Stimulated activated CD8-positive, alpha-beta memory T cell treated with anti-CD3 and anti-CD28 coated beads, Interleukin-12 subunit alpha, Interleukin-12 subunit beta, amount 100 ng/mL, for 24 hours (primary cell): ENCODE data around the gene PTPRD.

Source experiments
- DNase-seq: peaks from one replicate; pipeline ENCODE4 v3.0.0-alpha.2; 2020; ENCODE audit errors: extremely low read depth

The PTPRD gene

DNA sequence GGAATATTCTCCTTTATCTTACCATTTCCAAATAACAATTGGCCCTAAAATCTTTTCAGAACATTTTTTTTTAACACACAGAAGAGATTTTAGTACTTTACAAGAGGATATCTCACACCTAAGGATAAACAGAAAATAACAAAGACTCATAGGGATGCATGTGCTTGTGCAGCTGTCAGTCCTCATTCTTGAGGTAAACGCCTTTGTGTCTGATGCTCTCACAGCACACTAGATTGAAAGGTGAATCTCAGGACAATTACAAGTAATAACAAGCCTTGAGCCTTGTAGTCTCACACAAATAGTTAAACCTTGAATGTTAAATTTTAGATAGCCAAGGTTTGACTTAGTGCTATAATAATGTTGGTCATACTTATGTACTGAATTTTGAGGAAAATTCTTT is 439.2 kb downstream of the PTPRD start:
- DNase-seq, result no peak

DNA sequence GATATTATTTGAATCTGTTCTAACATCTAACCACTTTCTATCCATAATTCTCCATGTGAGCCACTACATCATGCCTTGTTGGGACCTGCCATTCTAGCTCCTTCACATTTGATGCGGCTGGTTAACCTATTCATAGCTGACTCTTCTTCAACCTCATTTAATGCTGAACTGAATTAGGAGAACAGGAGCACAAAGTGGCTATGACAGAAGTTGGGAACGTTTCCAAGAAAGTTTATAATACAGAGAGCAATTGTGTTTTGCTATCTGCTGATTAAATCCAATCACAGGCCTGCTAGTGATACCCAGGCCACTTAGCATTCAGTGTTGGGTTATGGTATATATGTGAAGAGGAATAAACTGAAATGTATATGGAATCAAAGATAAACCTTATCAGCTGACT is 440.3 kb downstream of the PTPRD start:
- DNase-seq, result no peak

DNA sequence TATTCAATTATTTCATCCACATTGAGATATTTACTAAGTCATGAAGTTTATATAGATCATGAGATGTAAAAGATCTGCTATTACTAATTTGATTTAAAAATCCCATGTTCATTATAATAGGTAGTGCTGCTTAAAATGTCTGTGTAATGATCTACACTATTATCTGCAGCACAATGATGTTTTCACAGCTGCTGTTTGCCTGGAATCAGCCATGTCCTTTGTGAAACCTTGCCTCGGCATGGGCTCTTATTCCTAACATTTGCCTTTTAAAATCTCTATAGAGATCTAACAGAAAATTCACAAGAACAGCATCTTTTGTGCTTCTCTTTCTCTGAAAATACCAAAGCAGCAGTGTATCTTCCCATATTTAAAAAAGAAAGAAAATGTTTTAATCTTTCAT is 444.6 kb downstream of the PTPRD start:
- no peak for DNase-seq

DNA sequence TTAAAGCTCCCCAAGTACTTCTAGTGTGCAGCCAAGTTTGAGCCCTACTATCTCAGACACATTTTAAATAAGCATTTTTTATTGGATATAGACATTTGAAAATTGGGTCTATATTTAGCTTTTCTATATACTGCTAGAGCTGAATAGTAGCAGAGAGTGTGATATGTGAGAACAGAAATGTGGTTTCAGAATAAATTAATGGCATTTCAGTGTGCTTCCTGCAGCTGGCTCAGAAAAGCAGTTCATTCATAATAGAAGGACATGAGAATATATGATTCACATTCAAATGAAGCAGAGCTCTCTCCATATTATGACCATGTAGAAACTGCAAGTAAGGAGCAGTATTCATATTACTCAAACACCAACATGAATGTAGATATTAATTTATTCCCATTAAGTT is 464.0 kb downstream of the PTPRD start:
- no peak for DNase-seq

DNA sequence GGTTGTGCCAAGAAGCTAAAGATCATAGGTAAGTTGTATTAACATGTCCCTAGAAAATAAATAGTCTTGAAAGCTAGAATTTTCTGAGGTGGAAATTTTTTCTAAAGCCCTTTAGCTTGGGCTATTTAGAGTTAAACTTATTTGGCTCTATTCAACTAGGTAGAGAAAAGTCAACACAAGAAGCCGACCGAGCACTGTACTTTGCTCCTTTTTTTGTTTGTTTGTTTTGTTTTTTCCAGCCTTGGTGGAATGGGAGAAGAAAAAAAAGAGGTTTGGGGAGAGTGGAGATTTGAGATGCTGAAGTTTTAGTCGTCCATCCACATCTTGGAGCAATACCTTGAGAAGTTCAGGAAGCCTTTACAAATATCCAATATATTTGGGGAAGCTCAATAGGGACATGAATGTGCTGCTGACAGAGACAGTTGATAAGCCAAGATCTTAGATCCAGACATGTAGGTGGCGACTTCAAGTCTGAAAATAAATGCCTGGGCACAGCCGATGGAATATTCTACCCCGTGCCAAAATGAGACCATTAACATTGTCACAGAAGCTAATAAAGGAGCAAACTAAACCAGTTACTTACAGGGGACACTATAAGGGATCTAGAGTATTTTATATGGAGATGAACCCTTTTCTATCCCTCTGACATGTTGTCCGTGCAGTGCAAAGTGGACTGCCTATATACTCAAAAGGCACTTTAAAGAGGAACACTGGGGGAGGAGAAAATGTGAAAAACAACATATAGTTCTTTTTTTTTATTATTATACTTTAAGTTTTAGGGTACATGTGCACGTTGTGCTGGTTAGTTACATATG is 466.1 kb downstream of the PTPRD start:
- DNase-seq, result no peak

DNA sequence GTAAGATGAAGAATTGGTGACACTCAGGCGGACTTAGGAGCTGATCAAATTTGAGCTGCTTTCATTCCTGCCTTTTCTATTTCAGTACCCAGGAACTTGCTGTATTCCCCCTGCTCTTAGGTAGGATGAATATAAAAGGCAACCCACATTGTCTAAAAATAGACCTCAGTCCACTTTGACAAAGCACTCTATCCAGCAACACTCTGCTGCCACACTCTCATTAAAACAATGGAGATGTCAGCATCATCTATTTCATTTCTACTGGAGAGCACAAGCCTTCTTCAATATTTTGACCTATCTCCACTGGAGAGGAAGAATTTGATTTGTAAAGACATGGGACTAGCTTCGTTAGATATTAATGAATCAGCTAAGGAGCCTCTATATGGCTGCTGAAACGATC is 468.4 kb downstream of the PTPRD start:
- DNase-seq, result no peak

DNA sequence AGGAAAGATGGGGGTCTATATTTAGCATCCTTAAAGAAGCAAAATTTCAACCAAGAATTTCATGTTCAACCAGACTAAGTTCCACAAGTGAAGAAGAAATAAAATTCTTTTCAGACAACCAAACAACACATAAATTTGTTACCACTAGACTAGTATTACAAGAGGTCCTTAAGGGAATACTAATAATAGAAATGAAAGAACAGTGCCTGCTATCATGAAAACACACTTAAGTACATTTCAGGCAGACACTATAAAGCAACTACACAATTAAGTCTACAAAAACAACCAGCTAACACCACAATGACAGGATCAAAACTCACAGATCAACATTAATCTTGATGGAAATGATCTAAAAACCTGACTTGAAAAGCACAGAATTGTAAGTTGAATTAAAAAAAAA is 477.2 kb downstream of the PTPRD start:
- DNase-seq, result no peak

DNA sequence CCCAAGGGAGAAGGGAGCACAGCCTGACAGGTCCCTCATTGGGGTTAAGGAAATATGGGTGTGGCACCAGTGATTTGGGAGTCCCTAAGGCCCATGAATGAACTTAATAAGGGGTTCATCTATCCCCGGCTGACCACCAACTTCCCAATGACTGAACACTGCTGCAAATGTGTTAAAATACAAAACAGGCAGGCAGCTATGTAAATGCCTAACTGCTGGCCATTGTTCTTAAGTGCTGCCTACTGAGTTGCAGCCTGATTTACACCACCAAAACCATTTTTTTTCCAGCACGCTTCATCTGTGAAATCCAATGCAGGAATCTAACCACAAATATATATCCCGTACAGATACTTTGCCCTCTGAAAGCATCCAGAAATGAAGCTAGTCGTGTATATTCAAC is 478.5 kb downstream of the PTPRD start:
- no peak for DNase-seq

DNA sequence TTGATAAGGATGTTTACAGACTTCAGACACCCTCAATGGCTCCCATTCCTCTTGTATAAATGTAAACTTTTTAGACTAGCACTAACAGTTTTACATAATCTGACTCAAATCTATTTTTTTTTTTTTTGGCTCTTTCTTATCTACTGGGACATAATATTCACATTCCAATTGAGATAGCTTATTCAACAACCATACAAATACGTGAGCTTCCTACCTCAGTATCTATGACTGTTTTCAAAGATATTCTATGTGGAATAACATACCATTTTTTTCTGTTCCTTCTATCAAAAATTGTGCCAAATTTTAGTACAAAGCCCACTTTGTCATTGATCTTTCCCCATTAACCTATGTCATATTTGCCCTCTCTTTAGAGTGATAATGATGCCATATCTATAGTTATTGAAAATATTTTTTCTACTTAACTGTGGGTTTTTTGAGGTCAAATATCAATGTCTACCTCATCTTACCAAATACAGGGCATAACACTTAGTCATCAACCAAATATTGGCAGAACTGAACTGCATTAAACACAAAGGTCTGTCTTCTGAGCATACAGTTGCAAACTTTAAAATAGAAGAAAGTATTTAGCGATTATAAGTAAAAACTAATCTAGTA is 482.6 kb downstream of the PTPRD start:
- no peak for DNase-seq

DNA sequence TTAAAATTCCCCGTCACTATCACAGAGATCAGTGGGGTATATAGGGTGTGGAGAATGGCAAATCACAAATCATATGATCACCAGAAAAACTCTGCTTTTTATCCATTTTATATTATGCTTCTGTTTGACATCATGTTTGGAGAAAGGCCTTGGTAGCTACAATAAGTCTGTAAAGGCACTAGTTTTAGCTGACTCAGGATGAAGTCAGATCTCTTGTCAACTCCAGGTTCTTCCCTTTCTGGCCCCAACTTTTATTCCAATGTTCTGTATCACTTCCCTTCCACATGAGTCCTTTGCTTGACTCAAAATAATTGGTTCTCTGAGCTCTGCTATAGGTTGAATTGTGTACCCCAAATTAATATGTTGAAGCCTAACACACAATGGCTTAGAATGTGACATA is 484.9 kb downstream of the PTPRD start:
- DNase-seq, result no peak

DNA sequence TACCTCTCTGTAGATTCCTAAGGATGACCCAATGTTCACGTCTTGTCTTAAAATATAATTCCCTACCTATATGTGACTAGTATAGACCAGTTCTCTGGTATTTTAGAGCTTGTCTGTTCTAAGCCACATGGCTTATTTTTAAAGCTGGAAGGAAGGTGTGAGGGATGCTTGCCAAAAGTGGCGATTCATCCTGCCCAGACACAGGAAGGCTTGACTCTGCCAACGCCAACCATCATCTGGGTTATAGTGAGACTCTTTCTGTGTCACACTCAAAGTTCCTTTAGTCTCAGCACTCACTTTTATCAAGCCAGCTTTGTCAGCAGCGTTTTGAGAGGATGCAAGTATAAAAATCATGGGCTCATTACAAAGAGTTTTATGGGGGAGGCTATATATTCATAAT is 500.0 kb downstream of the PTPRD start:
- DNase-seq, result no peak

DNA sequence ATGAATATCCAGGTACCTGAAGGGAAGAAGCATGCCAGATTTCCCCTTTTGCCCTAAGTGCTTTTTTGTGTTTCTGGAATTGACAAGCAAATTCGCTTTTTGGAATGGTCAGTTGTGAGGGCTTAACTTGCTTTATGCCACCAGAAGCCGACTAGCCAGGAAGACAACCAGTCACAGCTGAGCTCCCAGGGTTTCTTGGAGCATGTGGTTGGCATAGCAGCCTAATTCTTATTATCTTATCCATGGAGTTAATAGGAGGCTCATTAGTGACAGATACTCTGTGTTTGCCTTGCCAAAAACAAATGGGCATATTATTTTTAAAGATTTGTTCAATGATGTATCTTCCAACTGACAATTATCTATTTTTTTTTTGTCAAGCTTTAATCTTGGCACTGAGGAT is 500.7 kb downstream of the PTPRD start:
- no peak for DNase-seq

DNA sequence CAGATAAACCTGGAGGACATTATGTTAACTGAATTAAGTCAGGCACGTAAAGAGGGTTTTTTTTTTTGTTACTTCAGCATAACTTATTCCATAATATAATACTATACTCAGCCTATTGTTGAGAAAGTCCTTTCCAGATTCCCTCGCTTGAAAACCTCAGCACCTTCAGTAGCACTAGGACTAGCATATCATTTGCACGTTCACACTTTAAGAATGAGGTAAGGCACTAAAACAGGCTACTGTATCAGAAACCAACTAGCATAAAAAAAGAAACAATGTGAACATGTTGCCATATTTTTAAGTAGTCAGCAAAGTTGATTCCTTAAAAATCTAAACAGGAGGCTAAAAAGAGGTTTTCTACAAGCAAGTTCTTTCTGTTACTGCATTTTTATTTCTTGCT is 504.0 kb downstream of the PTPRD start:
- no peak for DNase-seq

DNA sequence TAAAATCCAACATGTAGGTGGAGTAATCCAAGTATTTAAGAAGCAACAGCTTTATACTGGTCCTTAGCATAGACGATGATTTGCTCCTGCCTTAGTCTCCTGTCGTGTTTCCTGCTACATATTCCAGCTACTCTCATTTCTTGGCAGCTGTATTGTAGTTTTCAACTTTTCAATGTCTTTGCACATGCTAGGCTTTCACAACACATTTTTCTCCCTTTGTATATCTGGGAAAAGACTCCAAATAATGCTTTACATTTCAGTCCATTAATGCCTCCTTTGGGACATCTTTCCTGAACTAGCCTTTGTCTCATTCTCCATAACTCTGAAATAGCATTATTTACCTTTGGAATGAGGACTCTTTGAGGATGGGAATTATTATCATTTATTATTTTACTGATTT is 508.0 kb downstream of the PTPRD start:
- no peak for DNase-seq

DNA sequence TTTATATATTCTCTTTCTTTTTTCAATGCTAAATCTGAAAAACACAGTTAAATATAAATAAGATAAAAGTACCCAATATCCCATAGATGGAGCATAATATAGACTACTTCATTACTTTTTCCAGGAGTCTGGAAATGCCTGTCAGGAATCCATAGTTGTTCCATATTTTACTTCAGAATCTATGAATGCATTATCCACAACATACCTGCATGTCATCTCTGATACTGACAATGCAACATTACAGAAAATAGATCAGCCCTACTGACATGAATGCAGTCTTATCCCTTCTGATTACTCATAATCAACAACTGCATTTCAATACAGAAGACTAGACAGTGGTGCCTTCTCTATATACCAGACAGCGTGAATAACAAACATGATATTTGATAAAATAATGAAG is 517.6 kb downstream of the PTPRD start:
- no peak for DNase-seq

DNA sequence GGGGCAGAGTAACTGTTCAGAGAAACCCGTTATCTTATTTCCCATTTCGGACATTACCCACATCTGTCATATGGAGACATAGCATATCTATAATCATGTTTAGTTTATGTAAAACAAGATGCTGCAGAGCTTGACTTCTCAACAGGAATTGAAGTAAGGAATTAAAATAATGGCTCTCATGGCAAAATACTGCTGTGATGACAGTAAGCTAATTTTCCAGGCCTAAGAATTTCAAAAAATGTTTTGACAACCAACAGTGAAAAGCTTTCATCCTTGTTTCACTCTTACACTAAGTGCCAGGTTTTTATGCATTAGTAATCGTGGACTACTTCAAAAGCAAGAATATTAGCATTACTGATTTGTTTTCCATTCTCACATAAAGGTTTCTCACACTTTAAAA is 518.2 kb downstream of the PTPRD start:
- DNase-seq, result no peak

DNA sequence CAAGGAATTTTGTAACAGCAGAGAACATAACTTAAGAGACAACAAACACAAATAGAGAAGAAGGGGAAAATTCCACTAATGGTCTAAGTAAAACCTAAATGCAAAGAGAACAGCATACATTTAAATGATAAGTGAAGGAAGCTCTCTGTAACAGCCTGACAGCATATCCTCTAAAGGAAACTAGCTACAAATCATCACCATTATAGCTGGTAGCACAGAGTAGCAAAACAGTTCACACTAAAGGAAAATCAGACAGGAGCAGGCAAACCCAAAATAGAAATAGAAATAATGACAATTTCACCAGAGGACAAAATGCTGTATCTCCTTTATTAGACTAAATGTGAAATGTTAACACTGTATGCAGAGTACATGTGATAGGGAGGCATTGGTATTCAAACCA is 532.8 kb downstream of the PTPRD start:
- DNase-seq, result no peak

DNA sequence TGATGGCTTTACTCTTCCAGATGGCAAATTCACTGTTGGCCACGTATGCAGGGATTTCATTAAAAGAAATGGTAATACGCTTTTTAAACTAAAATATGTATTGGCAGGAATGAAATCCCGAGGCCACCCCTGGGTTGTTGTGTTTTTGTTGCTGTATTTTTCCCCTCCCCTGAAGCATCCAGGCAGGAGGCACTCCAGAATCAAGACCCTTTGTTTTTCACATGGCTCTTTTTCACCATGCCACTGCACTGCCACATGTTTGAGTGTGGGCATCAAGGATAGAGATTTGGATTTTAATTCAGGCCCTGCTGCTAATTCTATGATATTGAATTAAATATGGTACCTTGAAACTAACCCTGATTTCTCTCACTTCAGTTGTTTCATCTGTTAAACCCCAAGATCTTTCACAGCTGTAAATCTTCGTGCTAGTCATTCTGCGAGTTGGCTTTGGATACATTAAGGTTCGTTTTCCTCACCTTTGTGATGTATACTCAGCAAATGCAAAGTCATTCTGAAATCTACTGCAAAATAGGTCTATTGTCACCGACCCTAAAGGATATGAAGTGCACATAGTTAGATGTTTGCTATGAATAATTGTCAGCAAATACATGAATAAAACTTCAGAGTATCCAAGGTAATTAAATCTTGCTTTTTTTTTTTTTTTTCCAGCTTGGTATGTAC is 533.4 kb downstream of the PTPRD start:
- no peak for DNase-seq

DNA sequence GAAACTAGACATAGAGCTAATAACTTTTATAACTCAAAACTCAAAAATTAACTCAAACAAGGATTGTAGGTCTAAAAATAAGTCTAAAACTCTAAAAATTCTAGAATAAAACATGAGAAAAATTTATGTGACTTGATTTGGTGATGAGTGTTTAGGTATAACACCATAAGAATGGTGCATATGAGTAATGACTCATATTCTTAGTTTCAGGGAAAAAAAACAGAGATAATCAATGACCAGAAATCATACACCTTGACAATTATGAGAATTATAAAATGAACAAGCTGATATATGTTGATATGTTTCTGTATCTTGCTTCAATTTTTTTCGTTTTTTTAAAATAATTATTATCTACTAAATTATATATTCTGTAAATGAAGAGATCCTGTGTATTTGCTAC is 541.2 kb downstream of the PTPRD start:
- no peak for DNase-seq

DNA sequence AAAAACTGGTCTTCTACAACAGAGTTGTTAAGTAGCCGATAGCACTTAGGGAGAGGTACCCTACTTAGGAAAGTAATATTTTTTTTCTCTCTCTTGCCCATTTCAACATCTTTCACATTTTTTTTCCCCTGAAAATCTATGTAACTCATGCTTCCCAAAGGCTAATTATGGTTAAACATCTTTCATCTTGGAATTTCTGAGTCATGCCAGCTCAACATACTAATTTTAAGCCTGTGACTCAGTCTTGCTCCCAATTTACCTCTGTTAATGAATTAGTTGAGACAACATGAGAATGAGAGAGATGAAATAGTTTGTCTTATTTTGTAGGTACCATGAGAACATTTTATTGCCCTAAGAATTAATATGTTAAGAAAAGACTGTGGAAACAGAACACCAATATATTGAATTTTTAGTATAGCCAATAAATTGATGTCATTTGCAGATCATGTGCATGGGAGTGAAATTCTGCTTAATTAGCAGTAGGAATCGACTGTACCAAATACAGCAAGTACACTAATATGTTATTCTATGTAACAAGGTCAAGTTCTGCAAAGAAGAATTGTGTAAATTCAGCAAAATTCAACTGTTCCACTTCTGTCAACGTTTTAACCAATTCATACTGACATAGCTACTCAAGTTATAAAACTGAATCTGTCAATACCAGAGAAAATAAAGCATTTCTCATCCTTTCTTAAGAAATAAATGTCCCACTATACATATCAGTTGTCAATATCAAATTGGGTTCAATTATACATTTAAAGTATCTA is 550.0 kb downstream of the PTPRD start:
- no peak for DNase-seq

DNA sequence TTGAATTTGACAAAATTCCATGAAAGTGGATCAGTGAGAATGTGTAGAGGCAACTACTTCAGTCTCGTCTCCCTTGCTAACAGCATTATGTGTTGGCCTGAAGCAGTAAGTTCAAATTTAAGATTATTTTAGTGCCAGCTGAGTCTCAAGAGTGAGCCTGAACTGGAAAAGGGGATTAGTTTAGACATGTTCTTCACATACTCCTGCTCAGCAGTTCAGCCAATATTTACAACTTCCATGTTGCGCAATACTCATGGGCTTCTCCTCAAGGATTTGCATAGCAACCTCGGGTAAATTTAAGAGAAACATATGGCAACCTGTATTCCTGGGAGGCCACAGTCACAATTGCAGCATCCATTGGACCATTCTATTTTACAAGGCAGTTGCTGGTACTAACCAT is 553.8 kb downstream of the PTPRD start:
- DNase-seq, result no peak

DNA sequence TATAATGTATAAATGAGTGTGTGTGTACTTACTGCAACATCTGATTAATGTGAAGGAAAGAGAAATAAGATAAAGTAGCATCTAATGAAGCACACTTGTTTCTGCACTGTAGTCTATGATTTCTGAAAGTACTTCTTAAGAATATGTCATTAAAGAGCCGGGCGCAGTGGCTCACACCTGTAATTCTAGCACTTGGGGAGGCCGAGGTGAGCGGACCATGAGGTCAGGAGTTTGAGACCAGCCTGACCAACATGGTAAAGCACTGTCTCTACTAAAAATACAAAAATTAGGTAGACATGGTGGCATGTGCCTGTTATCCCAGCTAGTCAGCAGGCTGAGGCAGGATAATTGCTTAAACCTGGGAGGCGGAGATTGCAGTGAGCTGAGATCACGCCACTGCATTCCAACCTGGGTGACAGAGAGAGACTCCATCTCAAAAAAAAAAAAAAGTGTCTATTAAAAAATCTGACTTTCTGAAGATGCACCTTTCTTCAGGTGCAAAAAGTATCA is 556.9 kb downstream of the PTPRD start:
- no peak for DNase-seq
